ENCODE measurements around the gene CCDC78.
"Not testable (repeated sequence)": the region's sequence is repeated elsewhere in the genome, so short reads cannot be mapped to it uniquely, and the experiment has no call there.

CCDC78 gene

GRCh38 chr16:760545-761343, 34.5 kb upstream of the CCDC78 start, which contains the start of gene MSLN:
Gene MSLN (plus strand): TSS chr16:760734. CDS start chr16:762681, 1,947 bp downstream.
- no peak for DNase-seq

- DNase-seq = no peak
Measured at GRCh38 chr16:760065-760464, 33.8 kb upstream of the CCDC78 start.

- DNase-seq = no peak
Measured at GRCh38 chr16:759110-759910, 33.1 kb upstream of the CCDC78 start.

- DNase-seq = no peak
Measured at GRCh38 chr16:756428-756827, 30.2 kb upstream of the CCDC78 start.

GRCh38 chr16:754656-755055, 28.4 kb upstream of the CCDC78 start:
- peak; percentile 15 for DNase-seq

- not testable (repeated sequence) for DNase-seq
Measured at GRCh38 chr16:754121-754607, 27.9 kb upstream of the CCDC78 start.

- no peak for DNase-seq
Measured at GRCh38 chr16:752007-752312, 25.7 kb upstream of the CCDC78 start.

- DNase-seq = no peak
Measured at GRCh38 chr16:751152-752006, 25.1 kb upstream of the CCDC78 start.

GRCh38 chr16:750485-750884, 24.2 kb upstream of the CCDC78 start:
- no peak for DNase-seq

- no peak for DNase-seq
Measured at GRCh38 chr16:749010-749409, 22.8 kb upstream of the CCDC78 start.

- DNase-seq = no peak
Measured at GRCh38 chr16:747978-748746, 21.9 kb upstream of the CCDC78 start.

- DNase-seq = no peak
Measured at GRCh38 chr16:746637-747036, 20.4 kb upstream of the CCDC78 start.

GRCh38 chr16:745739-746138, 19.5 kb upstream of the CCDC78 start:
- no peak for DNase-seq

- no peak for DNase-seq
Measured at GRCh38 chr16:743794-744500, 17.7 kb upstream of the CCDC78 start.

GRCh38 chr16:742894-743293, 16.7 kb upstream of the CCDC78 start:
- not testable (repeated sequence) for DNase-seq

GRCh38 chr16:741986-742629, 15.9 kb upstream of the CCDC78 start:
- DNase-seq = no peak

- DNase-seq = peak; percentile 93
Measured at GRCh38 chr16:740764-741505, 14.7 kb upstream of the CCDC78 start, which contains the start of gene CIAO3. Gene CIAO3 (minus strand): TSS chr16:740997. CDS start chr16:740985, 12 bp downstream.

- no peak for DNase-seq
Measured at GRCh38 chr16:740459-740763, 14.2 kb upstream of the CCDC78 start.

- no peak for DNase-seq
Measured at GRCh38 chr16:739560-740458, 13.6 kb upstream of the CCDC78 start.
